Adrenal gland (tissue), 12 donors: ENCODE results near the gene OR52B2. TPM values are rescaled to one million over a fixed set of nuclear protein-coding genes. Genes with fewer than 3 reads are reported as not detected.

Experiments
- DNase-seq, 7 donors: peaks; one replicate each; pipeline ENCODE4 v3.0.0-alpha.2; 2019 to 2020
- H3K27ac ChIP-seq, 5 donors: fragments of 200-600 bp; sonication (generic) in 4 of 5; 1 replicate in 3 of 5; 2 replicates in 2 of 5; pipeline versions ENCODE4 v1.5.1 to v1.8.0; 2016 to 2020; ENCODE audit warnings: mild to moderate bottlenecking in 1 of 5
- H3K27me3 ChIP-seq: fragments of 200-600 bp; 2 replicates; pipeline ENCODE4 v1.8.0; 2021
- H3K36me3 ChIP-seq, 2 donors: fragments of 200-600 bp; replicated peaks in 1 of 2; 1 replicate in 1 of 2; 2 replicates in 1 of 2; pipeline versions ENCODE4 v1.5.1 to v1.8.0; 2018 to 2022
- H3K4me1 ChIP-seq, 2 donors: fragments of 200-600 bp; replicated peaks in 1 of 2; 1 replicate in 1 of 2; 2 replicates in 1 of 2; pipeline versions ENCODE4 v1.5.1 to v1.8.0; 2018 to 2021
- H3K4me3 ChIP-seq, 4 donors: fragments of 200-600 bp; sonication (generic) in 3 of 4; one replicate each; pipeline ENCODE4 v1.5.1; 2016 to 2018
- H3K9me3 ChIP-seq, 3 donors: fragments of 200-600 bp; sonication (generic) in 1 of 3; replicated peaks in 1 of 3; 1 replicate in 2 of 3; 2 replicates in 1 of 3; pipeline versions ENCODE4 v1.5.1 to v1.8.0; 2016 to 2021
- CTCF ChIP-seq, 6 experiments: fragments of 450-650 bp in 4 of 6; fragments of 200-600 bp in 2 of 6; sonication (generic) in 1 of 6; IDR thresholded peaks; 1 replicate in 5 of 6; 2 replicates in 1 of 6; pipeline versions ENCODE4 v1.5.1 to v1.8.0; 2016 to 2021; ENCODE audit warnings: antibody characterized with exemption in 6 of 6, mild to moderate bottlenecking in 2 of 6, moderate library complexity in 1 of 6
- POLR2A ChIP-seq, 2 donors: fragments of 450-650 bp; IDR thresholded peaks; one replicate each; pipeline ENCODE4 v1.6.1; 2017; ENCODE audit warnings: antibody characterized with exemption in 2 of 2, mild to moderate bottlenecking in 2 of 2, moderate library complexity in 1 of 2
- WGBS, 4 donors: extraction: QIAGEN DNeasy Blood & Tissue Kit in 2 of 4; methylation state at CpG; one replicate each; pipeline versions ENCODE4 v1.1.5 to v1.1.7; 2013 to 2017; 5-methylcytosine and 5-hydroxymethylcytosine counted together
- intact Hi-C, 2 donors: fragments of 100-400 bp; cut with DNase I; formaldehyde crosslinking; loops; one replicate each; pipeline versions ENCODE4 v1.14.1 to v1.15.0; 2022 to 2023
- polyA plus RNA-seq, 3 donors: library from polyadenylated mRNA; stranded (reverse); fragments of 200-250 nt in 2 of 3; fragments of 350-450 nt in 1 of 3; fragmentation: Illumina TruSeq in 1 of 3; extraction: RNeasy Lipid Tissue Mini Kit (QIAGEN cat#74804) in 1 of 3; gene quantifications; one replicate each; pipeline ENCODE4 v1.2.3, GENCODE V29; 2013 to 2014
- total RNA-seq, 9 donors: library from RNA; depleted of rRNA in 4 of 9; stranded (reverse); fragments of >200 nt in 4 of 9; fragments of 120-200 nt in 1 of 9; fragmentation: NEBNext Ultra II Directional in 1 of 9; extraction: Animal tissue kit (Norgen Biotek cat#: 25700) in 1 of 9; gene quantifications; one replicate each; pipeline versions ENCODE4 v1.1.0 to v1.2.4, GENCODE V29; 2013 to 2023
- donor health status: healthy with polysubstance abuse.
- donor health status: Bipolar disorder and iron deficiency.
- donor health status: DM: yes; HTN: yes; CAD: no.
- donor health status: DM: no; HTN: no; CAD: no.
- donor health status: DM: no; HTN: no; CAD: no.
- donor health status: DM: yes; HTN: yes; CAD: no.

Gene OR52B2
- total and polyA plus RNA-seq, 12 donors: 0.11 TPM; not detected in 11

- Histone ChIP-seq H3K27ac (no peak within 1 kb of the TSS), H3K4me3 (no peak within 1 kb of the TSS), H3K4me1 (no peaks in the 10 kb centered on the region), H3K9me3 (no peaks in the 10 kb centered on the region), H3K36me3 (peaks cover 0 to 7% of the 10 kb centered on the region in 2 donors), H3K27me3 (no peaks in the 10 kb centered on the region)
- 88 to 94% (median 93%) methylated on average over 1 of the region's 1 CpG for WGBS, 4 donors
- no peak for DNase-seq
- TF ChIP-seq CTCF (IDR thresholded peaks at IDR 0.05) (no peak), POLR2A (IDR thresholded peaks at IDR 0.05) (no peak)
- intact Hi-C loops: no loop called here
Observed at GRCh38 chr11:6205366-6205765, 35.2 kb upstream of the OR52B2 start, which contains the start of gene C11orf42. Gene C11orf42 (plus strand): TSS chr11:6205557. CDS start chr11:6205616, 59 bp downstream.

GRCh38 chr11:6204706-6205105, 34.6 kb upstream of the OR52B2 start:
- no peak overlapping the region for H3K4me3 ChIP-seq
- WGBS, 4 donors: 88 to 100% (median 94%) methylated on average over 1 of the region's 1 CpG

GRCh38 chr11:6203327-6203726, 33.2 kb upstream of the OR52B2 start:
- Histone ChIP-seq H3K36me3 (no peaks in the 10 kb centered on the region), H3K4me1 (no peaks in the 10 kb centered on the region), H3K27ac (no peak overlapping the region), H3K4me3 (no peak overlapping the region), H3K27me3 (no peaks in the 10 kb centered on the region), H3K9me3 (no peaks in the 10 kb centered on the region)
- no peak for DNase-seq
- intact Hi-C loops: no loop called here
- TF ChIP-seq CTCF (IDR thresholded peaks at IDR 0.05) (no peak), POLR2A (IDR thresholded peaks at IDR 0.05) (no peak)
- WGBS, 4 donors: 60 to 79% (median 73%) methylated on average over 3 of the region's 3 CpGs

More at GRCh38 chr11:6204706-6205105, 34.6 kb upstream of the OR52B2 start:
- no peak for DNase-seq
- peaks cover 0 to under 1% of the 10 kb centered on the region in 2 donors for H3K36me3 ChIP-seq
- intact Hi-C loops: no loop called here
- H3K4me1 ChIP-seq: no peaks in the 10 kb centered on the region
- H3K27me3 ChIP-seq: no peaks in the 10 kb centered on the region
- TF ChIP-seq POLR2A (IDR thresholded peaks at IDR 0.05) (no peak), CTCF (IDR thresholded peaks at IDR 0.05) (no peak)
- H3K9me3 ChIP-seq: no peaks in the 10 kb centered on the region
- no peak overlapping the region for H3K27ac ChIP-seq

GRCh38 chr11:6202041-6202440, 31.9 kb upstream of the OR52B2 start:
- no peaks in the 10 kb centered on the region for H3K27me3 ChIP-seq
- H3K4me3 ChIP-seq: no peak overlapping the region
- 91 to 96% (median 93%) methylated on average over 1 of the region's 1 CpG for WGBS, 4 donors
- no peak for TF ChIP-seq CTCF (IDR thresholded peaks at IDR 0.05)
- TF ChIP-seq POLR2A (IDR thresholded peaks at IDR 0.05): no peak
- no peaks in the 10 kb centered on the region for H3K4me1 ChIP-seq
- no peak for DNase-seq
- H3K36me3 ChIP-seq: no peaks in the 10 kb centered on the region
- no peak overlapping the region for H3K27ac ChIP-seq
- no peaks in the 10 kb centered on the region for H3K9me3 ChIP-seq
- intact Hi-C loops: no loop called here
